Spinal cord (tissue), 10 donors: ENCODE measurements around the gene LRP3. TPM values are rescaled to one million over a fixed set of nuclear protein-coding genes. Genes with fewer than 3 reads are reported as not detected.

ENCODE experiments used
- DNase-seq, 6 donors: peaks; one replicate each; pipeline versions ENCODE4 v3.0.0 to v3.0.0-alpha.2; 2013 to 2015; ENCODE audit warnings: low spot score in 6 of 6, low read depth in 4 of 6
- H3K27ac ChIP-seq: one replicate; pipeline ENCODE4 v1.5.1; 2013; ENCODE audit warnings: low read depth, low read length, control low read depth
- H3K27me3 ChIP-seq: one replicate; pipeline ENCODE4 v1.6.1; 2013; ENCODE audit warnings: low read length; ENCODE audit not compliant: control insufficient read depth, insufficient read depth
- H3K36me3 ChIP-seq: one replicate; pipeline ENCODE4 v1.6.1; 2013; ENCODE audit warnings: low read length; ENCODE audit not compliant: control insufficient read depth, insufficient read depth
- H3K4me1 ChIP-seq: one replicate; pipeline ENCODE4 v1.6.1; 2013; ENCODE audit warnings: low read length; ENCODE audit not compliant: control insufficient read depth, insufficient read depth
- H3K4me3 ChIP-seq: one replicate; pipeline ENCODE4 v1.5.1; 2013; ENCODE audit warnings: low read depth, low read length, control low read depth
- H3K9me3 ChIP-seq: one replicate; pipeline ENCODE4 v1.6.1; 2013; ENCODE audit warnings: low read length; ENCODE audit not compliant: control insufficient read depth, insufficient read depth
- WGBS: methylation state at CpG from one replicate; pipeline ENCODE4 v1.1.5; 2013; ENCODE audit warnings: missing lambda C conversion rate; ENCODE audit not compliant: insufficient coverage; 5-methylcytosine and 5-hydroxymethylcytosine counted together
- polyA plus RNA-seq, 2 donors: library from polyadenylated mRNA; unstranded; fragments of 120-200 nt; gene quantifications; one replicate each; pipeline ENCODE4 v1.2.1, GENCODE V29; 2013; ENCODE audit not compliant: insufficient read length in 2 of 2
- total RNA-seq, 2 donors: library from RNA; depleted of rRNA in 1 of 2; stranded (reverse); fragments of 120-200 nt in 1 of 2; fragments of >200 nt in 1 of 2; gene quantifications; one replicate each; pipeline versions ENCODE4 v1.2.3 to v1.2.4, GENCODE V29; 2013 to 2014
- donor health status: healthy.

The LRP3 gene
- total and polyA plus RNA-seq, 4 donors: 35.4 to 130 (median 83.5) TPM

GRCh38 chr19:33198169-33198568, 4.0 kb downstream of the LRP3 start:
- Histone ChIP-seq H3K27ac (no peak overlapping the region), H3K4me1 (peaks cover 27% of the 10 kb centered on the region), H3K9me3 (no peaks in the 10 kb centered on the region), H3K4me3 (no peak overlapping the region), H3K27me3 (no peaks in the 10 kb centered on the region), H3K36me3 (peaks cover 71% of the 10 kb centered on the region)
- no peak for DNase-seq
- 87% methylated on average over 7 of the region's 7 CpGs for WGBS

DNA sequence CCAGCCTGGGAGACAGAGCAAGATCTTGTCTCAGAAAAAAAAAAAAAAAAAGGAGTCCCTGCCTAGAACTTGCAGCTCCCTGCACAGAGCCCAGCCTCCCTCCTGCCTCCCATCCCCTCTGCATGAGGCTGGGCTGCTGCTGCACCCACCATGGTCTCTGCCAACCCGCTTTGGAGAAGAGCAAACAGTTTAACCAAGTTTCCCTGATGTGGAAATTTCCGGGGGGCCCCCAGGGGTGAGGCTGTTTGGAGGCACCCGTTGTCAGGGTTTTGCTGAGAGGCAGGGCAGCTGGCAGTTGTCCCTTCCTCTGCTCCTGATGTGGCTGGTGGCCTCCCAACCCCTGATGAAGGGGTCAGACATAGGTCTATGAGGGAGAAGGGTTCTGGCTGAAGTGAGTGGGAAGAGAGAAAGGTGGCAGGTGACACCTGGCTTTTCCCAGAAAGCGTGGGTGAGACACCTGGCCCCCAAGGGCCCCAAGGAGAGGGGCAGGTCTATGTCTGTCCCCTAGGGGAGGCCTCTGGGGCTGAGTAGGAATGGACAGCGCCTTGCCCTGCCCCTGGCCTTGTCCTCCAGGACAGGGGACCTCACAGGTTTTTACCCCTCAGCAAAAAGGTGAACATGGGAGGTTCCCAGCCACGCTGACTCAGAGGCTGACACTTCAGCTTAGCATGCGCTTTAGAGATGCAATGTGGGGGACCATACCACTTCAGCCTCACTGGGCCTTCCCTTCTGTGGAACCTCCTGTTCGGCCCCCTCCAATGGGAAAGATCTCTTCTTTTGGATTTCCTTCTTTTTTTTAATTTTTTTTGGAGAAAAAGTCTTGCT, 5.5 kb downstream of the LRP3 start:
- 92% methylated on average over 7 of the region's 8 CpGs for WGBS
- H3K4me1 ChIP-seq: peaks cover 25% of the 10 kb centered on the region
- no peaks in the 10 kb centered on the region for H3K27me3 ChIP-seq
- H3K9me3 ChIP-seq: no peaks in the 10 kb centered on the region
- H3K27ac ChIP-seq: no peak overlapping the region
- DNase-seq: no peak
- no peak overlapping the region for H3K4me3 ChIP-seq
- H3K36me3 ChIP-seq: peaks cover 86% of the 10 kb centered on the region

- Histone ChIP-seq H3K36me3 (peaks cover 99% of the 10 kb centered on the region), H3K27ac (no peak overlapping the region), H3K9me3 (no peaks in the 10 kb centered on the region), H3K27me3 (no peaks in the 10 kb centered on the region), H3K4me1 (peaks cover 9% of the 10 kb centered on the region), H3K4me3 (no peak overlapping the region)
- WGBS: 92% methylated on average over 6 of the region's 6 CpGs
- DNase-seq: no peak
Measured at GRCh38 chr19:33201473-33201872, 7.3 kb downstream of the LRP3 start.

GRCh38 chr19:33201886-33202545, 7.9 kb downstream of the LRP3 start:
- no peak overlapping the region for H3K27ac ChIP-seq
- H3K36me3 ChIP-seq: peaks cover 100% of the 10 kb centered on the region
- WGBS: 95% methylated on average over 13 of the region's 15 CpGs
- peaks cover 7% of the 10 kb centered on the region for H3K4me1 ChIP-seq
- DNase-seq: no peak
- H3K4me3 ChIP-seq: no peak overlapping the region
- H3K9me3 ChIP-seq: no peaks in the 10 kb centered on the region
- no peaks in the 10 kb centered on the region for H3K27me3 ChIP-seq

DNA sequence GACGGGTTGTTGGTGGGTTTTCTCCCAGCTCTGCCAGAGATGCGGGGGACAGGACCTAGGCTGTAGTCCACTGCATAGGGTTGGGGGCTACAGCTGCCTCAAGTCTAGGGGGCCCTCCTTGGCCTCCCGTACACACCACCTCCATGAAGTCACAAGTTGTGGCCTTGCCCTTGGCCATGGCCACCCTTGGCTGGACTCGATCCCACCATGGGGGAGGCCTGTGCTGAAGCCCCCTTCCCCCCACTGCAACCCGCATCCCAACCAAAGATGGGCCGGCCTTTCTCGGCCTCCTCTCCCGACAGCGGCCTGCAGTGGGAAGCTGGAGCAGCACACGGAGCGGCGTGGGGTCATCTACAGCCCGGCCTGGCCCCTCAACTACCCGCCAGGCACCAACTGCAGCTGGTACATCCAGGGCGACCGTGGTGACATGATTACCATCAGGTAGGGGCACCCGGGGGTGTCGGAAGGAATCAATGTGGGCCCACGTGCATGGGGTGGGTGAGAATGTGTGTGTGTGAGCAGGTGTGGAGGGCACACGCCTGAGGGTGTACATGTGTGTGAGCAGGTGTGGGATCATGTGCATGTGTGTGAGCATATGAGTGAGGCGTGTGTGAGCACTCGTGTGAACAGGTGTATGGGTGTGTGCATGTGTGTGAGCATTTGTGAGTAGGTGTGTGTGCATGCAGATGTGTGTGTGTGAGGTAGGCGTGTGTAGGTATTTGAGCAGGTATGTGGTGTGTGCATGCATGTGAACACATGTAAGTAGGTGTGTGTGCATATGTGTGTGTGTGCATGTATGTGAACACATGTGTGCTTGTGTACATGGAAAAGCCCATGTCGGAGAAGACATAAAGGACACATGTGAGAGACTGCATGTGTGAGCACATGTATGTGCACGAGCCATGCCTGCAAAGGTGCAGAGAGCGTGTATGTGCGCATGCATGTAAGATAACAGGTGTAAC, 8.7 kb downstream of the LRP3 start:
- H3K4me3 ChIP-seq: no peak overlapping the region

DNA sequence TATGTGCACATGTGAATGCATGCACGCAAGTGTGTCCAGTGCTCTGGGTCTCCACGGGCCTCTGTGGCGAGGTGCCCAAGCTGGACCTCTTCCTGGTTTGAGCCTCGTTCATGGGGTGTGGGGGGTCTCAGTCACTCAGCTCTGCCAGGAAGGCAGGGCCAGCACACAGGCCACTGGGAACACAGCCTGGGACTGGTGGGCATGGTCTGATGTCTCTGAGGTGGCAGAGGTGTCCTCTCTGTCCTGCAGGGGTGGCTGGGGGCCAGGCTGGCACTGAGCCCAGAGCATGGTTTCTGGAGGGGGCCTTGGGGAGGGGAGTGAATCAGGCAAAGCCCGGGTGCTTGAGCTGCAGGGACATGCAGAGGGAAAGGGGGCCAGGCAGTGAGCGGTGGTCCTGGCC, 9.4 kb downstream of the LRP3 start:
- 70% methylated on average over 6 of the region's 6 CpGs for WGBS
- no peaks in the 10 kb centered on the region for H3K9me3 ChIP-seq
- peaks cover 100% of the 10 kb centered on the region for H3K36me3 ChIP-seq

More for the DNA sequence above, 8.7 kb downstream of the LRP3 start:
- H3K4me1 ChIP-seq: peaks cover 7% of the 10 kb centered on the region
- no peaks in the 10 kb centered on the region for H3K9me3 ChIP-seq
- WGBS: 94% methylated on average over 27 of the region's 27 CpGs
- no peaks in the 10 kb centered on the region for H3K27me3 ChIP-seq
- no peak for DNase-seq
- H3K27ac ChIP-seq: no peak overlapping the region
- H3K36me3 ChIP-seq: peaks cover 100% of the 10 kb centered on the region

DNA sequence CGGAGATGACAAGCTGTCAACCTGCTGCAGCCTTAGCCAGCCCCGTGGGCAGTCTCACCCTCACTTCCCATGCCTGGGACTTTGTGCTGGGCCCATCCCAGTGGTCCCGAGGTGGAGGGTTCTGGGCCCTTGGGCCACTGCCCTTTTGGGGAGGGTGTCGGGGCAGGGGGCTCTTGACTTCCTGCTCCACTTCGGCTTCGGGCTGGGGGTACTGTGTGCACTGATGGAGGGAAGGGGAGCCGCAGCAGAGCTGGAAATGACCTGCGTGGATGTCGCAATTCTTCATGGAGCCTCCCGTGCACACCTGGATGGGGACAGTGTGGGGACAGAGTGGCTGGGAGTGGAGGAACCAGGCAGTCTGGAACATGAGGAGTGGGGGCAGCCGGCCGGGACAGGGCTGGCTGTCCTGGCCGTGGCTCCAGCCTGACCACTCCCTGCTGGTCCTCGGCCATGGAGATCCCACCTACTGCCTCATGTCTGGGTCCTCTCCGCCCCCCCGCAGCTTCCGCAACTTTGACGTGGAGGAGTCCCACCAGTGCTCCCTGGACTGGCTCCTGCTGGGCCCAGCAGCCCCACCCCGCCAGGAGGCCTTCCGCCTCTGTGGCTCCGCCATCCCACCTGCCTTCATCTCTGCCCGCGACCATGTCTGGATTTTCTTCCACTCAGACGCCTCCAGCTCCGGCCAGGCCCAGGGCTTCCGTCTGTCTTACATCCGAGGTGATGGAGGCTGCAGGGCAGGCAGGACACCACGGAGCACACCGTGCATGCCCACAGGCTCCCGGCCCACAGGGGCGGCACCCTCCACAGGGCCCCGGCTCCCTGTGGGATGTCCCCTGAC, 10.2 kb downstream of the LRP3 start:
- Histone ChIP-seq H3K4me1 (peaks cover 8% of the 10 kb centered on the region), H3K9me3 (no peaks in the 10 kb centered on the region), H3K4me3 (no peak overlapping the region), H3K27ac (no peak overlapping the region), H3K27me3 (no peaks in the 10 kb centered on the region), H3K36me3 (peaks cover 98% of the 10 kb centered on the region)
- no peak for DNase-seq
- WGBS: 93% methylated on average over 32 of the region's 32 CpGs

More for the DNA sequence above, 9.4 kb downstream of the LRP3 start:
- no peak overlapping the region for H3K27ac ChIP-seq
- peaks cover 7% of the 10 kb centered on the region for H3K4me1 ChIP-seq
- no peak for DNase-seq
- no peak overlapping the region for H3K4me3 ChIP-seq
- H3K27me3 ChIP-seq: no peaks in the 10 kb centered on the region

DNA sequence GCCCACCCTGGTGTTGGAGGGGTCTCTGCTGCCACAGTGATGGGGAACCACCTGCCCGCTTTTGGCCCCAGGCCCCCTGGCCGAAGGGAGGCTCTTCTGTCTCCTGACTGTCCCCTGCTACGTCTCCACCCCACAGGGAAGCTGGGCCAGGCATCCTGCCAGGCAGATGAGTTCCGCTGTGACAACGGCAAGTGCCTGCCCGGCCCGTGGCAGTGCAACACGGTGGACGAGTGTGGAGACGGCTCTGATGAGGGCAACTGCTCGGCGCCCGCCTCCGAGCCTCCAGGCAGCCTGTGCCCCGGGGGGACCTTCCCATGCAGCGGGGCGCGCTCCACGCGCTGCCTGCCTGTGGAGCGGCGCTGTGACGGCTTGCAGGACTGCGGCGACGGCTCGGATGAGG, 11.0 kb downstream of the LRP3 start:
- no peak for DNase-seq
- Histone ChIP-seq H3K27ac (no peak overlapping the region), H3K27me3 (no peaks in the 10 kb centered on the region), H3K9me3 (no peaks in the 10 kb centered on the region), H3K4me3 (no peak overlapping the region), H3K36me3 (peaks cover 98% of the 10 kb centered on the region), H3K4me1 (peaks cover 10% of the 10 kb centered on the region)
- WGBS: 91% methylated on average over 27 of the region's 27 CpGs
